WTC11 (cell line): ENCODE data around the gene MAP7D3. TPM values are rescaled to one million over a fixed set of nuclear protein-coding genes. Genes with fewer than 3 reads are reported as not detected.

ENCODE experiments used
- ATAC-seq: fragments of 200-7000 bp; cut with Tn5 transposase; 2 replicates; pipeline ENCODE4 v1.10.0; 2021; ENCODE audit warnings: mild to moderate bottlenecking, moderate library complexity
- CTCF ChIA-PET: fragments of 300-600 bp; sonication (Branson Sonifier 250); formaldehyde crosslinking; loops from one replicate; lab custom pipeline; 2021; ENCODE audit warnings: antibody characterized with exemption; lab: Charles Lee
- POLR2A ChIA-PET: fragments of 350-600 bp; sonication (Branson Sonifier 250); formaldehyde crosslinking; loops from one replicate; lab custom pipeline; 2021; ENCODE audit warnings: antibody characterized with exemption; lab: Charles Lee
- DNase-seq: peaks from one replicate; pipeline ENCODE4 v3.0.0; 2021; ENCODE audit warnings: low spot score
- H3K27ac Mint-ChIP-seq: 2 replicates; pipeline ENCODE4 v1.8.0; 2021; ENCODE audit warnings: mixed read lengths
- H3K27me3 Mint-ChIP-seq: 2 replicates; pipeline ENCODE4 v1.8.0; 2021; ENCODE audit warnings: low read depth, mild to moderate bottlenecking, moderate library complexity, mixed read lengths
- H3K36me3 Mint-ChIP-seq: 2 replicates; pipeline ENCODE4 v1.8.0; 2021; ENCODE audit warnings: mixed read lengths
- H3K4me1 Mint-ChIP-seq: 2 replicates; pipeline ENCODE4 v1.8.0; 2022; ENCODE audit warnings: mixed read lengths
- H3K4me3 Mint-ChIP-seq: 2 replicates; pipeline ENCODE4 v1.8.0; 2021; ENCODE audit warnings: mild to moderate bottlenecking, moderate library complexity, mixed read lengths
- H3K9me3 Mint-ChIP-seq: 2 replicates; pipeline ENCODE4 v1.8.0; 2021; ENCODE audit warnings: mixed read lengths
- ATF6 ChIP-seq: sonication (generic); formaldehyde crosslinking; IDR thresholded peaks from 2 replicates; pipeline ENCODE4 v1.8.1; 2023; ENCODE audit warnings: mild to moderate bottlenecking, missing genetic modification reagents
- EMX1 ChIP-seq: fragments of 250-450 bp; sonication (Bioruptor Pico); IDR thresholded peaks from 2 replicates; pipeline ENCODE4 v1.8.0; 2021; ENCODE audit warnings: mild to moderate bottlenecking
- FOXP1 ChIP-seq: sonication (generic); formaldehyde crosslinking; IDR thresholded peaks from 2 replicates; pipeline ENCODE4 v1.8.0; 2022; ENCODE audit warnings: missing genetic modification reagents, mild to moderate bottlenecking, moderate library complexity, borderline replicate concordance
- GABPB1 ChIP-seq: sonication (generic); formaldehyde crosslinking; IDR thresholded peaks from 2 replicates; pipeline ENCODE4 v1.8.1; 2023; ENCODE audit warnings: mild to moderate bottlenecking, missing genetic modification reagents
- MXD4 ChIP-seq: fragments of 250-450 bp; sonication (Bioruptor Pico); IDR thresholded peaks from 2 replicates; pipeline ENCODE4 v1.8.0; 2021; ENCODE audit warnings: mild to moderate bottlenecking, moderate library complexity, borderline replicate concordance
- MYBL2 ChIP-seq: sonication (generic); formaldehyde crosslinking; IDR thresholded peaks from 2 replicates; pipeline ENCODE4 v1.8.1; 2023; ENCODE audit warnings: mild to moderate bottlenecking, moderate library complexity, missing genetic modification reagents
- NR2C2 ChIP-seq: sonication (generic); formaldehyde crosslinking; IDR thresholded peaks from 2 replicates; pipeline ENCODE4 v1.8.0; 2022; ENCODE audit warnings: mild to moderate bottlenecking, missing genetic modification reagents
- PREB ChIP-seq: sonication (generic); formaldehyde crosslinking; IDR thresholded peaks from 2 replicates; pipeline ENCODE4 v1.8.1; 2022; ENCODE audit warnings: mild to moderate bottlenecking, missing genetic modification reagents, moderate library complexity, borderline replicate concordance
- SOX15 ChIP-seq: fragments of 250-450 bp; sonication (Bioruptor Pico); IDR thresholded peaks from 2 replicates; pipeline ENCODE4 v1.9.0; 2021; ENCODE audit warnings: mild to moderate bottlenecking
- TCF7 ChIP-seq: sonication (generic); formaldehyde crosslinking; IDR thresholded peaks from 2 replicates; pipeline ENCODE4 v1.8.0; 2022; ENCODE audit warnings: mild to moderate bottlenecking, low read depth, missing genetic modification reagents, moderate library complexity
- ZNF138 ChIP-seq: sonication (generic); formaldehyde crosslinking; conservative IDR thresholded peaks from 2 replicates; pipeline ENCODE4 v1.8.1; 2022; ENCODE audit warnings: mild to moderate bottlenecking, moderate library complexity, missing genetic modification reagents
- ZNF263 ChIP-seq: sonication (generic); formaldehyde crosslinking; IDR thresholded peaks from 2 replicates; pipeline ENCODE4 v1.8.1; 2022; ENCODE audit warnings: low read depth, mild to moderate bottlenecking, moderate library complexity, missing genetic modification reagents
- ZNF317 ChIP-seq: sonication (generic); formaldehyde crosslinking; IDR thresholded peaks from 2 replicates; pipeline ENCODE4 v1.8.1; 2023; ENCODE audit warnings: low read depth, mild to moderate bottlenecking, moderate library complexity, missing genetic modification reagents, borderline replicate concordance
- ZNF423 ChIP-seq: fragments of 250-450 bp; sonication (Bioruptor Pico); IDR thresholded peaks from 2 replicates; pipeline ENCODE4 v2.1.2; 2022; ENCODE audit warnings: mild to moderate bottlenecking, moderate library complexity
- ZNF671 ChIP-seq: fragments of 250-450 bp; sonication (Bioruptor Pico); IDR thresholded peaks from 2 replicates; pipeline ENCODE4 v1.8.0; 2021; ENCODE audit warnings: mild to moderate bottlenecking
- total RNA-seq: library from RNA; stranded (reverse); gene quantifications from 3 replicates; pipeline ENCODE4 v1.2.3, GENCODE V29; 2021
- TF ChIP-seq, protein P1 (sequence below): fragments of 200-600 bp; IDR thresholded peaks from 2 replicates; pipeline ENCODE4 v1.8.0; 2022; ENCODE audit warnings: antibody characterized with exemption
- TF ChIP-seq, protein P2 (sequence below): fragments of 250-450 bp; sonication (Bioruptor Pico); IDR thresholded peaks from 2 replicates; pipeline ENCODE4 v1.9.0; 2021; ENCODE audit warnings: moderate library complexity, mild to moderate bottlenecking, inconsistent platforms, borderline replicate concordance

Gene MAP7D3
- total RNA-seq, 1 experiment from 2014 or later = 12.3 TPM

DNA sequence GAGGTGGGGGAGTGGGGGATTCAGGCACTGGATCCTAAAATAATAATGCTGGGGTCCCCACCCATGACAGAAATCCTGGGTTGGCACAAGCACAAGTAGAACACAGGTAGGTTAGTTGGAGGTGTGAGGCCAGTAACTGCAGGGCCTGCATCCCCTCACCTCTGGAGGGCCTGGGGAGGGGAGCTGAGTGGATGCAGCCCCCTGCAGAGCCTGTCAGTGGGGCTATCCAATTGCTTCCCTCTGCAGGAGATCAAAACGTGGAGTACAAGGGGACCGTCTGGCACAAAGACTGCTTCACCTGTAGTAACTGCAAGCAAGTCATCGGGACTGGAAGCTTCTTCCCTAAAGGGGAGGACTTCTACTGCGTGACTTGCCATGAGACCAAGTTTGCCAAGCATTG lies 43.7 kb downstream of the MAP7D3 start:
- DNase-seq (no peak), ATAC-seq (no peak)
- Mint-ChIP-seq H3K36me3 (0 out of 2 replicates have a peak, but pooled peaks cover 5% of the 10 kb centered on the region), H3K27ac (no peak overlapping the region), H3K4me1 (peaks cover 17% of the 10 kb centered on the region), H3K9me3 (no peaks in the 10 kb centered on the region), H3K4me3 (no peak overlapping the region), H3K27me3 (no peaks in the 10 kb centered on the region)
- CTCF ChIA-PET = interaction anchor here (1.3 kb wide), 1 partner anchor 44 kb away, joined by 3 read pairs; no protein-coding TSS in a partner anchor
- POLR2A ChIA-PET = no interaction called here
- TF ChIP-seq, protein P1, sequence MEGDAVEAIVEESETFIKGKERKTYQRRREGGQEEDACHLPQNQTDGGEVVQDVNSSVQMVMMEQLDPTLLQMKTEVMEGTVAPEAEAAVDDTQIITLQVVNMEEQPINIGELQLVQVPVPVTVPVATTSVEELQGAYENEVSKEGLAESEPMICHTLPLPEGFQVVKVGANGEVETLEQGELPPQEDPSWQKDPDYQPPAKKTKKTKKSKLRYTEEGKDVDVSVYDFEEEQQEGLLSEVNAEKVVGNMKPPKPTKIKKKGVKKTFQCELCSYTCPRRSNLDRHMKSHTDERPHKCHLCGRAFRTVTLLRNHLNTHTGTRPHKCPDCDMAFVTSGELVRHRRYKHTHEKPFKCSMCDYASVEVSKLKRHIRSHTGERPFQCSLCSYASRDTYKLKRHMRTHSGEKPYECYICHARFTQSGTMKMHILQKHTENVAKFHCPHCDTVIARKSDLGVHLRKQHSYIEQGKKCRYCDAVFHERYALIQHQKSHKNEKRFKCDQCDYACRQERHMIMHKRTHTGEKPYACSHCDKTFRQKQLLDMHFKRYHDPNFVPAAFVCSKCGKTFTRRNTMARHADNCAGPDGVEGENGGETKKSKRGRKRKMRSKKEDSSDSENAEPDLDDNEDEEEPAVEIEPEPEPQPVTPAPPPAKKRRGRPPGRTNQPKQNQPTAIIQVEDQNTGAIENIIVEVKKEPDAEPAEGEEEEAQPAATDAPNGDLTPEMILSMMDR = no peak
- TF ChIP-seq GABPB1 (CRISPR knock-in tag) (no peak), SOX15 (CRISPR knock-in tag) (no peak), FOXP1 (CRISPR knock-in tag) (no peak), MYBL2 (CRISPR knock-in tag) (no peak)
- TF ChIP-seq, protein P2, sequence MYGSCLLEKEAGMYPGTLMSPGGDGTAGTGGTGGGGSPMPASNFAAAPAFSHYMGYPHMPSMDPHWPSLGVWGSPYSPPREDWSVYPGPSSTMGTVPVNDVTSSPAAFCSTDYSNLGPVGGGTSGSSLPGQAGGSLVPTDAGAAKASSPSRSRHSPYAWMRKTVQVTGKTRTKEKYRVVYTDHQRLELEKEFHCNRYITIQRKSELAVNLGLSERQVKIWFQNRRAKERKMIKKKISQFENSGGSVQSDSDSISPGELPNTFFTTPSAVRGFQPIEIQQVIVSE (CRISPR knock-in tag) = no peak

- Mint-ChIP-seq H3K27me3 (no peaks in the 10 kb centered on the region), H3K9me3 (no peaks in the 10 kb centered on the region), H3K4me3 (no peak overlapping the region), H3K36me3 (0 out of 2 replicates have a peak, but pooled peaks cover 5% of the 10 kb centered on the region), H3K27ac (no peak overlapping the region), H3K4me1 (peaks cover 17% of the 10 kb centered on the region)
- ChIA-PET POLR2A (no interaction called here), CTCF (interaction anchor here (1.3 to 2.5 kb wide), 2 partner anchors 44 to 179 kb away, joined by 3 to 15 read pairs; no protein-coding TSS in a partner anchor)
- no peak for TF ChIP-seq GABPB1 (CRISPR knock-in tag)
- no peak for TF ChIP-seq ATF6 (CRISPR knock-in tag)
- no peak for ATAC-seq
- DNase-seq = no peak
Observed at GRCh38 chrX:136206916-136207315, 44.3 kb downstream of the MAP7D3 start.

GRCh38 chrX:136205882-136206380 lies 45.3 kb downstream of the MAP7D3 start:
- Mint-ChIP-seq H3K27me3 (no peaks in the 10 kb centered on the region), H3K9me3 (no peaks in the 10 kb centered on the region), H3K36me3 (0 out of 2 replicates have a peak, but pooled peaks cover 5% of the 10 kb centered on the region), H3K4me3 (no peak overlapping the region), H3K27ac (no peak overlapping the region), H3K4me1 (peaks cover 20% of the 10 kb centered on the region)
- TF ChIP-seq PREB (CRISPR knock-in tag) = no peak
- TF ChIP-seq NR2C2 (CRISPR knock-in tag) = no peak
- no peak for TF ChIP-seq MXD4 (CRISPR knock-in tag)
- TF ChIP-seq ZNF138 (CRISPR knock-in tag) = no peak
- no peak for TF ChIP-seq EMX1 (CRISPR knock-in tag)
- no peak for TF ChIP-seq TCF7 (CRISPR knock-in tag)
- no peak for TF ChIP-seq SOX15 (CRISPR knock-in tag)
- no peak for TF ChIP-seq ZNF671 (CRISPR knock-in tag)
- TF ChIP-seq ZNF317 (CRISPR knock-in tag) = no peak
- TF ChIP-seq ZNF263 (CRISPR knock-in tag) = no peak
- TF ChIP-seq ZNF423 = no peak
- ATAC-seq = no peak
- CTCF ChIA-PET = interaction anchor here (2.5 kb wide), 1 partner anchor 178 kb away, joined by 15 read pairs; no protein-coding TSS in a partner anchor
- DNase-seq = peak; percentile 13
- POLR2A ChIA-PET = no interaction called here
